Thoracic aorta (tissue), 2 donors: ENCODE results near the gene XPOT. TPM values are rescaled to one million over a fixed set of nuclear protein-coding genes. Genes with fewer than 3 reads are reported as not detected.

ENCODE experiments used
- ATAC-seq: fragments of 150-250 bp; one replicate; pipeline ENCODE4 v1.8.0; 2017; ENCODE audit warnings: low read depth; ENCODE audit not compliant: insufficient number of reproducible peaks, low FRiP score
- DNase-seq: peaks from one replicate; pipeline ENCODE4 v3.0.0-alpha.2; 2020; ENCODE audit warnings: low spot score
- H3K27ac ChIP-seq, 2 donors: fragments of 200-600 bp; sonication (generic); 1 replicate in 1 of 2; 2 replicates in 1 of 2; pipeline ENCODE4 v1.5.1; 2016; ENCODE audit warnings: mild to moderate bottlenecking in 2 of 2, moderate library complexity in 2 of 2
- H3K27me3 ChIP-seq: fragments of 200-600 bp; sonication (generic); replicated peaks from 2 replicates; pipeline ENCODE4 v1.6.0; 2016; ENCODE audit warnings: mild to moderate bottlenecking; ENCODE audit not compliant: insufficient read depth
- H3K36me3 ChIP-seq: fragments of 200-600 bp; sonication (generic); one replicate; pipeline ENCODE4 v1.5.1; 2016
- H3K4me1 ChIP-seq, 2 donors: fragments of 200-600 bp; sonication (generic); 1 replicate in 1 of 2; 2 replicates in 1 of 2; pipeline versions ENCODE4 v1.5.1 to v1.6.0; 2016; ENCODE audit warnings: low read depth in 2 of 2, mild to moderate bottlenecking in 1 of 2; ENCODE audit not compliant: control insufficient read depth in 1 of 2
- H3K4me3 ChIP-seq: fragments of 200-600 bp; sonication (generic); 2 replicates; pipeline ENCODE4 v1.5.1; 2016; ENCODE audit warnings: mild to moderate bottlenecking
- H3K9me3 ChIP-seq: fragments of 200-600 bp; sonication (generic); 2 replicates; pipeline ENCODE4 v1.5.1; 2016
- CTCF ChIP-seq: fragments of 200-600 bp; sonication (generic); IDR thresholded peaks from one replicate; pipeline ENCODE4 v1.5.1; 2019; ENCODE audit warnings: antibody characterized with exemption
- total RNA-seq, 2 donors: library from RNA; depleted of rRNA; stranded (reverse); fragments of >200 nt; gene quantifications; one replicate each; pipeline versions ENCODE4 v1.1.0 to v1.2.3, GENCODE V29; 2016

The XPOT gene
- total RNA-seq, 2 donors from 2014 or later: 50.1 to 53.0 TPM

- Histone ChIP-seq H3K27me3 (no peaks in the 10 kb centered on the region), H3K4me1 (peaks cover 0 to 16% of the 10 kb centered on the region in 2 donors), H3K9me3 (no peaks in the 10 kb centered on the region), H3K36me3 (peaks cover 9% of the 10 kb centered on the region), H3K27ac (no peak overlapping the region), H3K4me3 (no peak overlapping the region)
- no peak for TF ChIP-seq CTCF
- ATAC-seq (no peak), DNase-seq (no peak)
Observed at GRCh38 chr12:64461634-64462414, 57.6 kb downstream of the XPOT start.

- Histone ChIP-seq H3K27me3 (no peaks in the 10 kb centered on the region), H3K4me1 (peaks cover 0 to 6% of the 10 kb centered on the region in 2 donors), H3K27ac (no peak overlapping the region), H3K36me3 (peaks cover 30% of the 10 kb centered on the region), H3K9me3 (no peaks in the 10 kb centered on the region), H3K4me3 (no peak overlapping the region)
- ATAC-seq (no peak), DNase-seq (no peak)
- no peak for TF ChIP-seq CTCF
Observed at GRCh38 chr12:64466178-64466577, 62.0 kb downstream of the XPOT start.

- H3K4me1 ChIP-seq: peaks cover 0 to 6% of the 10 kb centered on the region in 2 donors
- peaks cover 30% of the 10 kb centered on the region for H3K36me3 ChIP-seq
- ATAC-seq: no peak
- no peak overlapping the region for H3K27ac ChIP-seq
- no peaks in the 10 kb centered on the region for H3K9me3 ChIP-seq
- TF ChIP-seq CTCF: no peak
- H3K27me3 ChIP-seq: no peaks in the 10 kb centered on the region
- no peak overlapping the region for H3K4me3 ChIP-seq
- no peak for DNase-seq
Observed at GRCh38 chr12:64468966-64469365, 64.8 kb downstream of the XPOT start.

- H3K4me3 ChIP-seq: no peak overlapping the region
- peaks cover 31% of the 10 kb centered on the region for H3K36me3 ChIP-seq
- DNase-seq: no peak
- H3K9me3 ChIP-seq: no peaks in the 10 kb centered on the region
- H3K27me3 ChIP-seq: no peaks in the 10 kb centered on the region
- no peak for TF ChIP-seq CTCF
- no peak overlapping the region for H3K27ac ChIP-seq
- ATAC-seq: no peak
- H3K4me1 ChIP-seq: peaks cover 0 to 6% of the 10 kb centered on the region in 2 donors
Observed at GRCh38 chr12:64469455-64470142, 65.4 kb downstream of the XPOT start.

GRCh38 chr12:64470495-64470894 is 66.3 kb downstream of the XPOT start:
- H3K36me3 ChIP-seq: peaks cover 40% of the 10 kb centered on the region
- no peaks in the 10 kb centered on the region for H3K27me3 ChIP-seq
- ATAC-seq (no peak), DNase-seq (no peak)
- TF ChIP-seq CTCF: no peak
- peaks cover 0 to 6% of the 10 kb centered on the region in 2 donors for H3K4me1 ChIP-seq
- H3K27ac ChIP-seq: no peak overlapping the region
- H3K4me3 ChIP-seq: no peak overlapping the region
- H3K9me3 ChIP-seq: no peaks in the 10 kb centered on the region
